SK-N-SH (cell line): ENCODE data around the gene SLBP. TPM values are rescaled to one million over a fixed set of nuclear protein-coding genes. Genes with fewer than 3 reads are reported as not detected.
A peak's percentile ranks its signal among the peaks of the same experiment; 100 is the strongest.

Experiments used
- CTCF ChIA-PET: fragments of 300-600, 350-600 bp; formaldehyde crosslinking; extraction: SDS; loops from one replicate; lab custom pipeline; 2021; lab: Yijun Ruan, JAX
- POLR2A ChIA-PET: fragments of 350-600 bp; sonication (Branson Sonifier 250); formaldehyde crosslinking; extraction: SDS; loops from one replicate; lab custom pipeline; 2020; ENCODE audit warnings: antibody characterized with exemption, inconsistent platforms; lab: Yijun Ruan, JAX
- DNase-seq: peaks from one replicate; pipeline ENCODE4 v3.0.0; 2012
- H2AFZ ChIP-seq: fragments of 200-600 bp; sonication (generic); 2 replicates; pipeline ENCODE4 v1.8.1; 2016; ENCODE audit warnings: antibody characterized with exemption, mild to moderate bottlenecking, low read depth
- H3F3A ChIP-seq: fragments of 200-600 bp; sonication (generic); replicated peaks from 2 replicates; pipeline ENCODE3; 2016; ENCODE audit warnings: antibody characterized with exemption, mild to moderate bottlenecking; ENCODE audit not compliant: insufficient read depth
- H3K27ac ChIP-seq, 2 experiments: fragments of 200-500 bp in 1 of 2; fragments of 200-600 bp in 1 of 2; sonication (Bioruptor generic) in 1 of 2; sonication (generic), shearing (Covaris generic) in 1 of 2; 2 replicates each; pipeline versions ENCODE4 v1.5.1 to v1.6.1; 2014 to 2016; ENCODE audit warnings: low read depth in 2 of 2, inconsistent platforms in 1 of 2, low read length in 1 of 2, mild to moderate bottlenecking in 1 of 2, mixed read lengths in 1 of 2
- H3K27me3 ChIP-seq: fragments of 200-600 bp; sonication (generic), shearing (Covaris generic); 2 replicates; pipeline ENCODE4 v1.6.1; 2016; ENCODE audit warnings: mixed run types; ENCODE audit not compliant: insufficient read depth
- H3K36me3 ChIP-seq, 2 experiments: fragments of 200-500 bp in 1 of 2; fragments of 200-600 bp in 1 of 2; sonication (Bioruptor generic) in 1 of 2; sonication (generic) in 1 of 2; replicated peaks in 1 of 2; 2 replicates each; pipeline versions ENCODE3 to v1.5.1; 2014 to 2016; ENCODE audit warnings: low read length in 1 of 2, mild to moderate bottlenecking in 1 of 2; ENCODE audit not compliant: insufficient read depth in 2 of 2, control insufficient read depth in 1 of 2
- H3K4me1 ChIP-seq, 2 experiments: fragments of 200-500 bp in 1 of 2; fragments of 200-600 bp in 1 of 2; sonication (Bioruptor generic) in 1 of 2; sonication (generic), shearing (Covaris generic) in 1 of 2; 2 replicates each; pipeline versions ENCODE4 v1.5.1 to v1.6.1; 2014 to 2016; ENCODE audit warnings: low read depth in 1 of 2, low read length in 1 of 2, mixed run types in 1 of 2; ENCODE audit not compliant: insufficient read depth in 2 of 2, control insufficient read depth in 1 of 2
- H3K4me2 ChIP-seq: fragments of 200-600 bp; sonication (generic), shearing (Covaris generic); 2 replicates; pipeline ENCODE4 v1.6.1; 2017; ENCODE audit warnings: mixed run types
- H3K4me3 ChIP-seq, 2 experiments: fragments of 200-500 bp in 1 of 2; fragments of 200-600 bp in 1 of 2; sonication (Bioruptor generic) in 1 of 2; sonication (generic), shearing (Covaris generic) in 1 of 2; 2 replicates each; pipeline versions ENCODE4 v1.5.1 to v1.8.1; 2014 to 2016; ENCODE audit warnings: low read depth in 2 of 2, inconsistent platforms in 1 of 2, low read length in 1 of 2, mild to moderate bottlenecking in 1 of 2, mixed read lengths in 1 of 2, moderate library complexity in 1 of 2
- H3K79me2 ChIP-seq: fragments of 200-600 bp; sonication (generic); 2 replicates; pipeline ENCODE4 v1.8.1; 2017; ENCODE audit warnings: mild to moderate bottlenecking; ENCODE audit not compliant: insufficient read depth
- H3K9ac ChIP-seq: fragments of 200-600 bp; sonication (generic); 2 replicates; pipeline ENCODE4 v1.6.1; 2017; ENCODE audit warnings: mixed run types
- H3K9me2 ChIP-seq: fragments of 200-600 bp; sonication (generic); 2 replicates; pipeline ENCODE4 v1.6.1; 2017; ENCODE audit warnings: mixed run types
- H3K9me3 ChIP-seq: fragments of 200-600 bp; sonication (generic); 2 replicates; pipeline ENCODE4 v1.6.1; 2017; ENCODE audit warnings: mixed run types, mild to moderate bottlenecking, moderate library complexity
- H4K20me1 ChIP-seq: fragments of 200-600 bp; sonication (generic); 2 replicates; pipeline ENCODE4 v1.6.1; 2017; ENCODE audit warnings: mild to moderate bottlenecking, mixed run types; ENCODE audit not compliant: insufficient read depth
- ELF1 ChIP-seq: IDR thresholded peaks from 2 replicates; pipeline ENCODE4 v1.4.0; 2012
- EZH2phosphoT487 ChIP-seq: fragments of 200-600 bp; sonication (generic); IDR thresholded peaks from 2 replicates; pipeline ENCODE4 v1.6.1; 2017; ENCODE audit warnings: low read depth, mixed run types, mild to moderate bottlenecking, antibody characterized with exemption, moderate library complexity, borderline replicate concordance
- FOXJ3 ChIP-seq: sonication (generic); formaldehyde crosslinking; IDR thresholded peaks from 2 replicates; pipeline ENCODE4 v1.5.1; 2020; ENCODE audit warnings: mild to moderate bottlenecking, missing genetic modification reagents
- FOXM1 ChIP-seq: IDR thresholded peaks from 2 replicates; pipeline ENCODE4 v1.4.0; 2012; ENCODE audit warnings: low read depth, mild to moderate bottlenecking
- GABPA ChIP-seq: IDR thresholded peaks from 2 replicates; pipeline ENCODE4 v1.4.0; 2012; ENCODE audit warnings: low read depth, mild to moderate bottlenecking
- GATA2 ChIP-seq: sonication (generic); formaldehyde crosslinking; IDR thresholded peaks from 2 replicates; pipeline ENCODE4 v1.5.0; 2020; ENCODE audit warnings: mild to moderate bottlenecking, missing genetic modification reagents
- MEF2A ChIP-seq: IDR thresholded peaks from 2 replicates; pipeline ENCODE4 v1.4.0; 2012; ENCODE audit warnings: low read depth, borderline replicate concordance
- MXI1 ChIP-seq: IDR thresholded peaks from 2 replicates; pipeline ENCODE4 v1.6.1; 2012; ENCODE audit warnings: mild to moderate bottlenecking, low read depth, low read length, improper control_type of control experiment
- NRF1 ChIP-seq: IDR thresholded peaks from 2 replicates; pipeline ENCODE4 v1.6.1; 2012; ENCODE audit warnings: low read depth, mild to moderate bottlenecking, low read length
- POLR2AphosphoS5 ChIP-seq: IDR thresholded peaks from 2 replicates; pipeline ENCODE4 v1.6.1; 2012; ENCODE audit warnings: low read depth, low read length
- RXRA ChIP-seq: IDR thresholded peaks from 2 replicates; pipeline ENCODE4 v1.4.0; 2012; ENCODE audit warnings: low read depth, mild to moderate bottlenecking, borderline replicate concordance
- SIN3A ChIP-seq: IDR thresholded peaks from 2 replicates; pipeline ENCODE4 v1.6.1; 2012; ENCODE audit warnings: low read depth, mild to moderate bottlenecking, low read length, moderate library complexity, borderline replicate concordance
- SMC3 ChIP-seq: IDR thresholded peaks from 2 replicates; pipeline ENCODE4 v1.6.1; 2012; ENCODE audit warnings: low read depth, low read length, improper control_type of control experiment
- TAF1 ChIP-seq: IDR thresholded peaks from 2 replicates; pipeline ENCODE4 v1.6.1; 2012; ENCODE audit warnings: low read depth, mild to moderate bottlenecking, low read length, moderate library complexity, borderline replicate concordance
- TCF12 ChIP-seq: IDR thresholded peaks from 2 replicates; pipeline ENCODE4 v1.4.0; 2012
- WGBS: methylation state at CpG from one replicate; pipeline ENCODE4 v1.1.6; 2017; ENCODE audit warnings: low lambda C conversion rate; 5-methylcytosine and 5-hydroxymethylcytosine counted together
- polyA plus RNA-seq, 3 experiments: library from polyadenylated mRNA; depleted of rRNA; stranded (reverse); fragments of >200 nt; gene quantifications; 2 replicates each; pipeline ENCODE4 v1.2.3, GENCODE V29; 2012
- TF ChIP-seq, protein P1 (sequence below): IDR thresholded peaks from 2 replicates; pipeline ENCODE4 v1.4.0; 2012; ENCODE audit warnings: low read depth
- TF ChIP-seq, protein P2 (sequence below): IDR thresholded peaks from 2 replicates; pipeline ENCODE4; 2012
- TF ChIP-seq, protein P3 (sequence below): IDR thresholded peaks from 2 replicates; pipeline ENCODE4 v1.4.0; 2012; ENCODE audit warnings: low read depth, borderline replicate concordance
- TF ChIP-seq, protein P4 (sequence below): fragments of 150-350 bp; IDR thresholded peaks from 2 replicates; pipeline ENCODE4 v1.6.1; 2016; ENCODE audit warnings: mild to moderate bottlenecking, low read depth, low read length
- TF ChIP-seq, protein P5 (sequence below): fragments of 150-350 bp; IDR thresholded peaks from 2 replicates; pipeline ENCODE4 v1.6.1; 2017; ENCODE audit warnings: antibody characterized with exemption, low read length, low read depth, borderline replicate concordance

Gene SLBP
- polyA plus RNA-seq, 1 of the 3 experiments (the other 2 are of a cell fraction) = 51.5 TPM

DNA sequence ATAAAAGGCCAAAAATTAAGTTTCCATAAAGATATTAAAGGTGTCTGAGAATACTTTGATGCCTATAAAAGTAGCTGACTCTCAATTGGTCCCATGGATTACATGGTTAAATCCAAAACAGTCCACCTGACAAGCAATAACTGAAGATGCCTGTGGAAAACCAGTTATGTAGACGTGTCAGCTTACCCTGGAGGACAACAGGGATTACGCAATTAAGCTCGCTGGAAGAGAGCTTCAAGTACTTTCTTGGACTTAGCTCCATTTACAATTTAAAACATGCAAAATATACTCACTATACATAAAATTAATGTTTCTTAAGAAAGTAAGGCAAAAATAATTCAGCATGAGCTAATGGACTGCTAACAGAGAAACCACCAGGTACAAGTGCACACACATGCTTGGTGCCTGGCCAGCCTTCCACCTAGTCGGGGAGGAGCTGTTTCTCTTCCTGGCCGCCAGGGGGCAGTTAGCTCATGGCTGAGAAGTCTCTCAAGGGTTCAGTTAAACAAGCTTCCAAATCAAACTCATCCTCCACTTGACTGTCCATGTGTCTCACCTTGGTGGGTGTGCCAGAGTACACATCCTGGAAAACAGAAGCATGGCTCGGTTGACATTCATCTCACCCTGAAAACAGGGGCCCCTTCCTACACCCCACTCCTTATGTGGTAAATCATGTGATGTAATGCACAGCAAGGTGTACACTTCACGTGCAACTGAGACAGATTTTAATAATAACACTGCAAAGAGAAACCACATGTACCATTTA is 18.8 kb downstream of the SLBP start (continued):
- 0 out of 2 replicates have a peak, but pooled peaks have one; percentile 23 for TF ChIP-seq MXI1
- no peak for TF ChIP-seq POLR2AphosphoS5
- TF ChIP-seq FOXM1 = no peak

DNA sequence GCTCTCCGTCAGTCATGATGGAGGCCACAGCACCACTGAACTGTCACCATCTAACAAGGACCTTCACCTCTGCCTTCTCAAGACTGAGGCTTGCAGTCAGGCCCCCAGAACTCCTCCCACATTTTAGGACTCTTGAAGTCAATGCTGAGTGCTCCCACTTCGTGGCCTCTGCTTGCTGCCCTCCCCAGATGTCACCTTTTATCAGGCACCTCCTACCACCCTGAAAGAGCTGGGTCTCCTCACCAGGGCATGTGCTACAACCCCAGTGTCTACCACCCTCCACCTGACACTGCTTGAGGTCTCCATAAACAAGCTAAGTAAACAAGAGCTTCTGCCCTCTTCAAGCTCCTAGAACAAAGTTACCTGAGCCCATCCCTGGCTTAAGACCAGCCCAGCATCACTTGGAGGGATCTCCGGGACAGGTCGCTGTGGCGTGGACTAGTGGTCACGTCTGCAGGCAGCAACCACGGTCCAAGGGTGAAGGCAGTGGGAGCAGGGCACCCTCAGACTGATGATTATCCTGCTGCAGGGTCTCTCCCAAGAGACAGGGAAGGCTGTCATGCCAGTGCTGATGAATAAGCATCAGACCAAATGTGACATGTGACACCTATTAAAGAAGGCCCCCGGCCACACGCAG is 20.3 kb downstream of the SLBP start:
- CTCF ChIA-PET = interaction anchor here (0.9 to 10.2 kb wide), 6 partner anchors 9 to 117 kb away, joined by 3 to 232 read pairs (median 20); partner anchors contain the start of genes FAM53A, TACC3 and TMEM129

More for the DNA sequence above, 20.3 kb downstream of the SLBP start:
- TF ChIP-seq NRF1 = no peak
- no peak for TF ChIP-seq MEF2A
- no peak for TF ChIP-seq EZH2phosphoT487
- no peak for TF ChIP-seq MXI1
- TF ChIP-seq, protein P1, sequence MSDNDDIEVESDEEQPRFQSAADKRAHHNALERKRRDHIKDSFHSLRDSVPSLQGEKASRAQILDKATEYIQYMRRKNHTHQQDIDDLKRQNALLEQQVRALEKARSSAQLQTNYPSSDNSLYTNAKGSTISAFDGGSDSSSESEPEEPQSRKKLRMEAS = no peak
- TF ChIP-seq TCF12 = no peak
- no peak for TF ChIP-seq ELF1
- TF ChIP-seq FOXJ3 = no peak
- no peak for TF ChIP-seq SIN3A
- TF ChIP-seq, protein P2, sequence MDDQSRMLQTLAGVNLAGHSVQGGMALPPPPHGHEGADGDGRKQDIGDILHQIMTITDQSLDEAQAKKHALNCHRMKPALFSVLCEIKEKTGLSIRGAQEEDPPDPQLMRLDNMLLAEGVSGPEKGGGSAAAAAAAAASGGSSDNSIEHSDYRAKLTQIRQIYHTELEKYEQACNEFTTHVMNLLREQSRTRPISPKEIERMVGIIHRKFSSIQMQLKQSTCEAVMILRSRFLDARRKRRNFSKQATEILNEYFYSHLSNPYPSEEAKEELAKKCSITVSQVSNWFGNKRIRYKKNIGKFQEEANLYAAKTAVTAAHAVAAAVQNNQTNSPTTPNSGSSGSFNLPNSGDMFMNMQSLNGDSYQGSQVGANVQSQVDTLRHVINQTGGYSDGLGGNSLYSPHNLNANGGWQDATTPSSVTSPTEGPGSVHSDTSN = no peak
- TF ChIP-seq GATA2 (CRISPR knock-in tag) = no peak
- TF ChIP-seq GABPA = no peak
- TF ChIP-seq, protein P3, sequence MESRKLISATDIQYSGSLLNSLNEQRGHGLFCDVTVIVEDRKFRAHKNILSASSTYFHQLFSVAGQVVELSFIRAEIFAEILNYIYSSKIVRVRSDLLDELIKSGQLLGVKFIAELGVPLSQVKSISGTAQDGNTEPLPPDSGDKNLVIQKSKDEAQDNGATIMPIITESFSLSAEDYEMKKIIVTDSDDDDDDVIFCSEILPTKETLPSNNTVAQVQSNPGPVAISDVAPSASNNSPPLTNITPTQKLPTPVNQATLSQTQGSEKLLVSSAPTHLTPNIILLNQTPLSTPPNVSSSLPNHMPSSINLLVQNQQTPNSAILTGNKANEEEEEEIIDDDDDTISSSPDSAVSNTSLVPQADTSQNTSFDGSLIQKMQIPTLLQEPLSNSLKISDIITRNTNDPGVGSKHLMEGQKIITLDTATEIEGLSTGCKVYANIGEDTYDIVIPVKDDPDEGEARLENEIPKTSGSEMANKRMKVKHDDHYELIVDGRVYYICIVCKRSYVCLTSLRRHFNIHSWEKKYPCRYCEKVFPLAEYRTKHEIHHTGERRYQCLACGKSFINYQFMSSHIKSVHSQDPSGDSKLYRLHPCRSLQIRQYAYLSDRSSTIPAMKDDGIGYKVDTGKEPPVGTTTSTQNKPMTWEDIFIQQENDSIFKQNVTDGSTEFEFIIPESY = no peak
- TF ChIP-seq, protein P4, sequence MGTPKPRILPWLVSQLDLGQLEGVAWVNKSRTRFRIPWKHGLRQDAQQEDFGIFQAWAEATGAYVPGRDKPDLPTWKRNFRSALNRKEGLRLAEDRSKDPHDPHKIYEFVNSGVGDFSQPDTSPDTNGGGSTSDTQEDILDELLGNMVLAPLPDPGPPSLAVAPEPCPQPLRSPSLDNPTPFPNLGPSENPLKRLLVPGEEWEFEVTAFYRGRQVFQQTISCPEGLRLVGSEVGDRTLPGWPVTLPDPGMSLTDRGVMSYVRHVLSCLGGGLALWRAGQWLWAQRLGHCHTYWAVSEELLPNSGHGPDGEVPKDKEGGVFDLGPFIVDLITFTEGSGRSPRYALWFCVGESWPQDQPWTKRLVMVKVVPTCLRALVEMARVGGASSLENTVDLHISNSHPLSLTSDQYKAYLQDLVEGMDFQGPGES = no peak
- no peak for TF ChIP-seq TAF1
- TF ChIP-seq, protein P5, sequence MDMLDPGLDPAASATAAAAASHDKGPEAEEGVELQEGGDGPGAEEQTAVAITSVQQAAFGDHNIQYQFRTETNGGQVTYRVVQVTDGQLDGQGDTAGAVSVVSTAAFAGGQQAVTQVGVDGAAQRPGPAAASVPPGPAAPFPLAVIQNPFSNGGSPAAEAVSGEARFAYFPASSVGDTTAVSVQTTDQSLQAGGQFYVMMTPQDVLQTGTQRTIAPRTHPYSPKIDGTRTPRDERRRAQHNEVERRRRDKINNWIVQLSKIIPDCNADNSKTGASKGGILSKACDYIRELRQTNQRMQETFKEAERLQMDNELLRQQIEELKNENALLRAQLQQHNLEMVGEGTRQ = no peak
- no peak for TF ChIP-seq SMC3
- no peak for TF ChIP-seq RXRA
- TF ChIP-seq FOXM1 = no peak
- DNase-seq = no peak
- H3K27me3 ChIP-seq = no peaks in the 10 kb centered on the region
- no peaks in the 10 kb centered on the region for H3K4me1 ChIP-seq
- WGBS = 83% methylated on average over 8 of the region's 9 CpGs
- H3K9me2 ChIP-seq = no peaks in the 10 kb centered on the region
- H3K4me3 ChIP-seq = no peak overlapping the region
- no peak overlapping the region for H3K27ac ChIP-seq
- POLR2A ChIA-PET = no interaction called here
- 0 out of 2 replicates have a peak, but pooled peaks cover 11% of the 10 kb centered on the region for H4K20me1 ChIP-seq
- H3K9ac ChIP-seq = no peak overlapping the region
- H3K4me2 ChIP-seq = no peak overlapping the region
- peaks cover 40 to 51% of the 10 kb centered on the region in 2 experiments for H3K36me3 ChIP-seq
- H3K79me2 ChIP-seq = peaks cover 7% of the 10 kb centered on the region; the same call in 1 of the 2 replicates
- no peaks in the 10 kb centered on the region for H3K9me3 ChIP-seq
- H2AFZ ChIP-seq = no peak overlapping the region
- peaks cover 24% of the 10 kb centered on the region for H3F3A ChIP-seq
